Activated T-cell treated with anti-CD3 and anti-CD28 coated beads for 48 hours (primary cell): ENCODE measurements around the gene HELB.

Experiments
- DNase-seq: peaks from one replicate; pipeline ENCODE4 v3.0.0-alpha.2; 2020; ENCODE audit warnings: low read depth

The HELB gene

GRCh38 chr12:66361703-66362102 is 59.4 kb downstream of the HELB start:
- DNase-seq, result no peak

- no peak for DNase-seq
Observed at GRCh38 chr12:66365718-66366490, 63.6 kb downstream of the HELB start.

GRCh38 chr12:66367015-66367667 is 64.8 kb downstream of the HELB start:
- DNase-seq, result no peak

- no peak for DNase-seq
Observed at GRCh38 chr12:66371982-66372381, 69.7 kb downstream of the HELB start.

- no peak for DNase-seq
Observed at GRCh38 chr12:66375560-66375959, 73.3 kb downstream of the HELB start.

- no peak for DNase-seq
Observed at GRCh38 chr12:66379616-66380015, 77.3 kb downstream of the HELB start.

GRCh38 chr12:66380769-66381535 is 78.7 kb downstream of the HELB start:
- no peak for DNase-seq

GRCh38 chr12:66387117-66387516 is 84.8 kb downstream of the HELB start:
- no peak for DNase-seq
